Muscle layer of colon (tissue), 2 donors: Measurements from ENCODE around the gene LEMD2.

Experiments
- H3K27ac ChIP-seq: one replicate; pipeline ENCODE4 v1.7.0; 2013; ENCODE audit warnings: low read depth, mild to moderate bottlenecking, low read length, moderate library complexity
- H3K27me3 ChIP-seq, 2 donors: one replicate each; pipeline ENCODE4 v1.7.0; 2013; ENCODE audit warnings: low read length in 2 of 2, mild to moderate bottlenecking in 2 of 2; ENCODE audit not compliant: insufficient read depth in 2 of 2, control insufficient read depth in 1 of 2
- H3K36me3 ChIP-seq: one replicate; pipeline ENCODE4 v1.7.0; 2013; ENCODE audit warnings: mild to moderate bottlenecking, low read length; ENCODE audit not compliant: insufficient read depth
- H3K4me1 ChIP-seq: one replicate; pipeline ENCODE4 v1.7.0; 2013; ENCODE audit warnings: mild to moderate bottlenecking, low read length; ENCODE audit not compliant: insufficient read depth
- H3K4me3 ChIP-seq, 2 donors: one replicate each; pipeline ENCODE4 v1.7.0; 2013; ENCODE audit warnings: low read length in 2 of 2, low read depth in 1 of 2, mild to moderate bottlenecking in 1 of 2, moderate library complexity in 1 of 2
- H3K9ac ChIP-seq: one replicate; pipeline ENCODE4 v1.7.0; 2013; ENCODE audit warnings: low read length
- H3K9me3 ChIP-seq: one replicate; pipeline ENCODE4 v1.7.0; 2013; ENCODE audit warnings: mild to moderate bottlenecking, low read length
- donor health status: abdominal sarcoma.
- donor health status: Adenocarcinoma of cecum.

Gene LEMD2

DNA sequence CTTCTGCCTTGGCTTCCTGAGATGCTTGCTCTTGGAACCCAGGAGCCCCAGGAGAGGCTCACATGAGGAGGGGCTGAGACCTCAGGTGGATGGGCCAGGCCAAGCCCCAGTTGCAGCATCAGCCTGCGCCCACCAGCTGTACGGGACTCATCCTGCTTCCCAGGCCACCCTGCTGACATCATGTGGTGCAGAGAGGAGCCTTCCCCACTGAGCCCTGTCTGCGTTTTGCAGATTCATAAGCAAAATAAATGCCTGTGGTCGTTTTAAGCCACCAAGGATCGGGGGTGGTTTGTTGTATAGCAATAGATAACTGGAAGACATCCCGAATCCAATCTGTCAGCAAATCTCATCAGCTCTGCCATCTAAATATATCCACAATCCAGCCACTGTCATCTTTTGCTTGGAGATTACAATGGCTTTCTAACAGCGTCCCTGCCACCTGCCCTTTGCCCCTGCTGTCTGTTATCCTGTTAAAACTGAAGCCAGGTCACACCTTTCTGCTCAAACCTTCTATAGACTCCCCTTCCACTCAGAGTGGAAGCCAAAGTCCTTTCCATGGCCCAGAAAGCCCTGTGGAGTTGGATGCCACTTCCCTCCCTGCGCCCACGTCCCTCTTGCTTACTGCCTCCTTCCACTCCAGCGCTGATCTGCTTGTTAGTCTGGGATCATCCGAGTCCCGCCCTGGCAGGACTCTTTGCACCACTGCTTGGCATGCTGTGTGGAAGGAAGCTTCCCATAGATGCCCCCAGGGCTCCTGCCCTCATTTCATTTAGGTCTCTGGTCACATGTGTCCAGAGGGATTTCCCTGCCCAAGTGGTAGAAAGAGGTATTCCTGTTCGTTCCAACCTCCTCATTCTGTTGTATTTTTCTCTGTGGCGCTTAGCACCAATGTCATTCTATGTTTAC is 38.9 kb upstream of the LEMD2 start:
- Histone ChIP-seq H3K27me3 (no peaks in the 10 kb centered on the region), H3K9ac (no peak overlapping the region), H3K4me3 (no peak overlapping the region), H3K36me3 (no peaks in the 10 kb centered on the region), H3K4me1 (peaks cover 19% of the 10 kb centered on the region), H3K27ac (no peak overlapping the region), H3K9me3 (no peaks in the 10 kb centered on the region)

DNA sequence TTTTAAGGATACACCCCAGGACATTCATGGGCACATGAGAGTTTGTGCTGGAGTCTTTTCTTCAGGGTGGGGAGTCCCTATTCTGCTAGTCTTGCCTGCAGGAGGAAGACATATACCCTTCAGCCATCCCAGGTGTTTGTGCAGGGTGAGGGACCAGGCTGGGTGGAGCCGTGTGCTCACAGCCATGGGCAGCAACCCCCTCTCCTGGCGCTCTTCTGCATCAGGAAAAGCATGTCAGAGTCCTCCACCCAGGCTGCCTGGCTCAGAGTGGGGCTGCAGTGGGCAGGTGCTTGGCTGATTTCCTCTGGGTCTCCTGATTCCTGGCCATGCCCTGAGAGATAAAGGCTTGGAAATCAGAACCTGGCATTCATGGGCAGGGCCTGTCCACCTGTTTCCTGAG is 37.6 kb upstream of the LEMD2 start:
- Histone ChIP-seq H3K27me3 (no peaks in the 10 kb centered on the region), H3K36me3 (no peaks in the 10 kb centered on the region), H3K27ac (no peak overlapping the region), H3K9ac (no peak overlapping the region), H3K9me3 (no peaks in the 10 kb centered on the region), H3K4me3 (no peak overlapping the region), H3K4me1 (peaks cover 19% of the 10 kb centered on the region)

DNA sequence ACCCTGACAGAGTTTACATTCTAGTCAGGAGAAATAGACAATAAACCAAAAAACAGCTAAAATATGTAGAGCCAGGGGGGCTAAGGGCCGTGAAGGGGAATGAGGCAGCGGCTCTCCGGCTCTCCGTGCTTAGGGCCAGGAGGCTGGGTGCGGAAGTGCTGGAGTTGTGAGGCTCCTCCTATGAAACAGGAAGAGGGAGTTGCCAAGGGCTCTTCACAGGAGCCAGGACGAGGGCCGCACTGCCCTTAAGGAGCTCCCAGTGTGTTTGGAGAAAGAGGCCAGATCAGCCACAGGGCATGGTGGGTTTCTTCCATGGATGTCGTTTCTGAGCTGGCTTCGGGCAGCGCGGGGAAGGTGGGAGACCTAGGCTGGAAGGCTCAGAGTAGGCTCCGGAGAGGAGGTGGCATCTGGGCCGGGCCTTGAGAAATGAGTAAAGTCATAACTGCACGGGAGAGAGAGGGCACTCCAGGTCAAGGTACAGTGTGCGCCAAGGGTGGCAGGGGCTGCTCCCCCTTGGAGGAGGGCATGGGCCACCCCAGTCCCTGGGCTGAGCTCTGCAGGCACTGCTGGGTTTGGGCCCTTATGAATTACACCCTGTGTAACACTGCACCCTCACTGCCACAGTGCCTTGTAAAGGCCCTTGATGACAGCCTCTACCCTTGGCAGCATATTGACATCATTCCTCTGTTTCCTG is 35.7 kb upstream of the LEMD2 start:
- Histone ChIP-seq H3K36me3 (no peaks in the 10 kb centered on the region), H3K4me1 (peaks cover 19% of the 10 kb centered on the region), H3K27ac (no peak overlapping the region), H3K9me3 (no peaks in the 10 kb centered on the region), H3K27me3 (no peaks in the 10 kb centered on the region), H3K9ac (no peak overlapping the region), H3K4me3 (no peak overlapping the region)

DNA sequence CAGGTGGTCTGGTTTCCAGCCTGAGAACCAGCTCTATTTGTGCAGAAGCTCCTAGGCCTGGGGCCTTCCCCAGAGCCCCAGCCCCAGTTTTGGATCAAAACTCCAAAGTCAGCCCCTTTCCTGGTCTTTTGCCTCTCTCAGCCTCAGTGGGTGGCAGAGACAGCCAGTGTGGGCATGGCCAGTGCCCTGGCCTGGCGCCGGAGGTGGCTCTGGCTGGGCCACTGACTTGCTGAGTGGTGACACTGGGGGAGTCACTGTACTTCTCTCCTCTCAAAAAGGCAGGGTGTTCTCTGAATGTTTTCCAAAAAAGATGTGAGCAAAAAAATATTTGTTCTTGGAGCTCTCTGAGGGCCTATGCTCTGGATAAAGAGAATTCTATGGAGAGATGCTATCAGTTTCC is 34.9 kb upstream of the LEMD2 start:
- no peak overlapping the region for H3K27ac ChIP-seq
- no peaks in the 10 kb centered on the region for H3K9me3 ChIP-seq
- no peaks in the 10 kb centered on the region for H3K27me3 ChIP-seq
- peaks cover 17% of the 10 kb centered on the region for H3K4me1 ChIP-seq
- no peak overlapping the region for H3K4me3 ChIP-seq
- H3K36me3 ChIP-seq: no peaks in the 10 kb centered on the region
- no peak overlapping the region for H3K9ac ChIP-seq

DNA sequence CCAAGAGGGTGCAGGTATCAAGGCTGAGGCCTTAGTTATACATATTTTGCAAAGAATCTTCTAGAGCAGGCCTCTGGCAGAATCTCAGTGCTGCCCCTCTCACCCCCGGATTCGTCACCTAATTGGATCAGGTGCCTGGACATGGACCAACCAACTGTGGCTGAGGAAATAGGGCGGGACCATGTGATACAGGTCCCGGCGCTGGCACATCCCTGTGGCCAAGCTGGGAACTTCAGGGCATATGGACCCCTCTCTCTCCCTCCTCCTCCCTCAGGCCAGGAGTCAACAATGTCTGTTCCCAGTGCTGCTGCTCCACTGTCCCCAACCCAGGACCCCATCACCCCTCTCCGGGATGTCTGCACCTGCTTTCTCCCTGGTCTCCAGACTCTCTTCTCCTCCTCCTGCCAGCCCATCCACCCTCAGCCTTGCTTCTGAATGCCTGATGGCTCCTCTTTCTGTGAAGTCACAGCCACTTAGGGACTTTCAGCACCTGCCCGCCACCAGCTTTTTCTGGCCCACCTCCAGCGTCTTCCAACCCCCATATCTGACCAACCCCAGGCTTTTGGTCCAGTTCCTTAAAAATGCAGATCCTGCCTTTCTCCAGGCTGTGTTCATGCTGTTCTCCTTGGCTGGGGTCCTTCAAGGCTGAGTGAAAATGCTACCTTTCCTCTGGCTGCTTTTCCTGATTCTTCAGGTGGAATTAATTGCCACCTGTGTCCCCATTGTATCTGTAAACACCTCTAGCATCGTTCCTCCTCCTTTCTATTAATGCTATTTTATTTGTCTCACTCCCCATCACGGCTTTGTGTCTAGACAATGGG is 33.9 kb upstream of the LEMD2 start:
- H3K27ac ChIP-seq: no peak overlapping the region
- H3K4me3 ChIP-seq: no peak overlapping the region
- H3K36me3 ChIP-seq: no peaks in the 10 kb centered on the region
- no peak overlapping the region for H3K9ac ChIP-seq
- H3K9me3 ChIP-seq: no peaks in the 10 kb centered on the region
- H3K27me3 ChIP-seq: no peaks in the 10 kb centered on the region
- H3K4me1 ChIP-seq: peaks cover 7% of the 10 kb centered on the region

DNA sequence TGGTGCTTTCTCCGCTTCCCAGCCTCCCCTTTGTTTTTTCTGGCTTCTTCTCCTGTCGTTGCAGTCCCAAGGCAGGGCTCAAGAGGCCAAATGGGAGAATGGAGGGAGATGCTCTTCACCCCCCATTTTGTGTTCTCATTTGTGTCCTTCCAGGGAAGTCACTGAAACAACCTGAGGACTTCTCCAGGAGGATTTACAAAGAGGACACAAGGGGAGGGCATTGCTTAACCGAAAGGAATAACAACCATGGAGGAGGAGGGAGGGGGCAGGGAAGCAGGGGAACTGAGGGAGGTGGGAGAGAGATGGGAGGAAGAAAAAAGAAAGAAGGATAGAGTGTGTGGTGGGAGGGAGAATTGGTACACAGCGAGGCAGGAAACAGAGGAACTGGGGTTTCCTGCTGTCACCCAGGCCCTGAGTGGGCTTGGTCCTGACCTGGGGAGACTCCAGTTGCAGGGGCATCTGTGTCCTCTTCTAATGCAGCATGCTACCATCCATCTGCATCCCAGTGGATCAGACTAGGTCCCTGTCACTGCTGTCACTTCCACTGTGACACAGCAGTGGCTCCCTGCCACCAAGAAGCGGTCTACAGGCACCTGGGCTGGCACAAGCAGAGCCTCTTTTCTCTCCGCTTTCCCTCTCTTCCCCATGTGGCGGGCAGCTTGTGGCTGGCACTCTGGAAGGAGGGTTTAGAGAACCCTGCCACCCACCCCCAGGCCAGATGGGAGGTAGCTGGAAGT is 32.0 kb upstream of the LEMD2 start:
- no peak overlapping the region for H3K4me3 ChIP-seq
- no peak overlapping the region for H3K27ac ChIP-seq
- H3K27me3 ChIP-seq: no peaks in the 10 kb centered on the region
- H3K9me3 ChIP-seq: no peaks in the 10 kb centered on the region
- H3K4me1 ChIP-seq: no peaks in the 10 kb centered on the region
- no peak overlapping the region for H3K9ac ChIP-seq
- no peaks in the 10 kb centered on the region for H3K36me3 ChIP-seq

GRCh38 chr6:33820243-33820642 is 31.3 kb upstream of the LEMD2 start:
- H3K27ac ChIP-seq: no peak overlapping the region
- H3K9me3 ChIP-seq: no peaks in the 10 kb centered on the region
- no peak overlapping the region for H3K9ac ChIP-seq
- H3K27me3 ChIP-seq: no peaks in the 10 kb centered on the region
- no peaks in the 10 kb centered on the region for H3K4me1 ChIP-seq
- no peaks in the 10 kb centered on the region for H3K36me3 ChIP-seq
- H3K4me3 ChIP-seq: no peak overlapping the region

DNA sequence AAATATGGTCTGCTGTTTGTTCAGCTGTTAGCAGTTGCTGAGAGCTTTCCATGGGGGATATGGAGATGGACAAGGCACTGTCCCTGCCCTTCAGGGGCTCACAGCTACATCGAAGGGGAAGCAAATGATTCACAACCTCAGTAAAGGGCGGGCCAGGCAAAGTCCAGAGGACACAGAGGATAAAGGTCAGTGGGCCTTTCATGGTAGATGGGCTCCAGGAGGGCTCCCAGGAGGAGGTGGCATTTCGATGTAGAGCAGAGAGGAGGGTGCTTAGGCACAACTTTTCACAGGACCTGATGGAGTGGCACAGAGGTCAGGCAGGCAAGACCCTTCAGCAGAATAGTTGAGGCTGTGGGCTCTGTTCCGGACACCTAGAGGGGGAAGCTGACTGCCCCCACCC is 30.1 kb upstream of the LEMD2 start:
- H3K27ac ChIP-seq: no peak overlapping the region
- no peaks in the 10 kb centered on the region for H3K9me3 ChIP-seq
- H3K4me1 ChIP-seq: no peaks in the 10 kb centered on the region
- H3K36me3 ChIP-seq: no peaks in the 10 kb centered on the region
- no peak overlapping the region for H3K9ac ChIP-seq
- H3K4me3 ChIP-seq: no peak overlapping the region
- H3K27me3 ChIP-seq: peaks cover 0 to 4% of the 10 kb centered on the region in 2 donors

- peaks cover 0 to 10% of the 10 kb centered on the region in 2 donors for H3K27me3 ChIP-seq
- no peaks in the 10 kb centered on the region for H3K9me3 ChIP-seq
- H3K4me1 ChIP-seq: no peaks in the 10 kb centered on the region
- H3K27ac ChIP-seq: no peak overlapping the region
- no peak overlapping the region for H3K9ac ChIP-seq
- no peak overlapping the region for H3K4me3 ChIP-seq
- no peaks in the 10 kb centered on the region for H3K36me3 ChIP-seq
Observed at GRCh38 chr6:33818293-33818692, 29.4 kb upstream of the LEMD2 start.

GRCh38 chr6:33817489-33817888 is 28.6 kb upstream of the LEMD2 start:
- Histone ChIP-seq H3K27me3 (peaks cover 0 to 14% of the 10 kb centered on the region in 2 donors), H3K9ac (no peak overlapping the region), H3K4me3 (no peak overlapping the region), H3K4me1 (no peaks in the 10 kb centered on the region), H3K27ac (no peak overlapping the region), H3K9me3 (no peaks in the 10 kb centered on the region), H3K36me3 (no peaks in the 10 kb centered on the region)

GRCh38 chr6:33816911-33817310 is 28.0 kb upstream of the LEMD2 start:
- Histone ChIP-seq H3K27me3 (peaks cover 0 to 16% of the 10 kb centered on the region in 2 donors), H3K4me3 (no peak overlapping the region), H3K9ac (no peak overlapping the region), H3K36me3 (no peaks in the 10 kb centered on the region), H3K4me1 (no peaks in the 10 kb centered on the region), H3K27ac (no peak overlapping the region), H3K9me3 (no peaks in the 10 kb centered on the region)
